Esophagus (tissue), 2 donors: Measurements from ENCODE around the gene PKP1. TPM values are rescaled to one million over a fixed set of nuclear protein-coding genes. Genes with fewer than 3 reads are reported as not detected.

Experiments used
- H3K27ac ChIP-seq, 2 donors: one replicate each; pipeline ENCODE4 v1.5.1; 2013; ENCODE audit warnings: low read depth in 2 of 2, mild to moderate bottlenecking in 2 of 2, inconsistent platforms in 1 of 2, low read length in 1 of 2, moderate library complexity in 1 of 2
- H3K27me3 ChIP-seq, 2 donors: one replicate each; pipeline ENCODE4 v1.6.1; 2013; ENCODE audit warnings: low read length in 2 of 2, control low read depth in 1 of 2, mild to moderate bottlenecking in 1 of 2; ENCODE audit not compliant: insufficient read depth in 2 of 2, control insufficient read depth in 1 of 2
- H3K36me3 ChIP-seq, 2 donors: one replicate each; pipeline ENCODE4 v1.6.1; 2013; ENCODE audit warnings: low read length in 1 of 2; ENCODE audit not compliant: control insufficient read depth in 2 of 2, insufficient read depth in 2 of 2
- H3K4me1 ChIP-seq, 2 donors: one replicate each; pipeline ENCODE4 v1.6.1; 2013; ENCODE audit warnings: low read length in 1 of 2; ENCODE audit not compliant: control insufficient read depth in 2 of 2, insufficient read depth in 2 of 2
- H3K4me3 ChIP-seq, 2 donors: one replicate each; pipeline ENCODE4 v1.5.1; 2013; ENCODE audit warnings: low read length in 2 of 2, mild to moderate bottlenecking in 2 of 2, low read depth in 1 of 2, moderate library complexity in 1 of 2
- H3K9me3 ChIP-seq, 2 donors: one replicate each; pipeline ENCODE4 v1.6.1; 2013; ENCODE audit warnings: mild to moderate bottlenecking in 2 of 2, low read depth in 1 of 2, low read length in 1 of 2, moderate library complexity in 1 of 2; ENCODE audit not compliant: control insufficient read depth in 2 of 2, insufficient read depth in 1 of 2
- WGBS, 2 donors: extraction: QIAGEN DNeasy Blood & Tissue Kit; methylation state at CpG; one replicate each; pipeline ENCODE4 v1.1.7; 2013; 5-methylcytosine and 5-hydroxymethylcytosine counted together
- polyA plus RNA-seq, 2 donors: library from polyadenylated mRNA; stranded (reverse); fragments of 200-250 nt; gene quantifications; one replicate each; pipeline ENCODE4 v1.2.3, GENCODE V29; 2013
- donor health status: healthy with polysubstance abuse.
- donor health status: Bipolar disorder and iron deficiency.

The PKP1 gene
- polyA plus RNA-seq, 2 donors = 124 to 282 TPM

GRCh38 chr1:201260236-201260590 lies 23.1 kb upstream of the PKP1 start:
- Histone ChIP-seq H3K27me3 (no peaks in the 10 kb centered on the region), H3K27ac (peak overlapping the region; percentile 82 to 90), H3K4me1 (peaks cover 8 to 20% of the 10 kb centered on the region in 2 donors), H3K36me3 (no peaks in the 10 kb centered on the region), H3K9me3 (no peaks in the 10 kb centered on the region), H3K4me3 (peak overlapping the region; percentile 7 to 27)
- WGBS, 2 donors = 17 to 21% methylated on average over 11 of the region's 11 CpGs

- H3K9me3 ChIP-seq = no peaks in the 10 kb centered on the region
- H3K27me3 ChIP-seq = no peaks in the 10 kb centered on the region
- H3K4me3 ChIP-seq = no peak overlapping the region
- peak overlapping the region; percentile 82 to 90 for H3K27ac ChIP-seq
- H3K36me3 ChIP-seq = no peaks in the 10 kb centered on the region
- 62 to 82% methylated on average over 8 of the region's 8 CpGs for WGBS, 2 donors
- peaks cover 8 to 20% of the 10 kb centered on the region in 2 donors for H3K4me1 ChIP-seq
Measured at GRCh38 chr1:201260648-201261311, 22.5 kb upstream of the PKP1 start.

GRCh38 chr1:201261771-201262547 lies 21.3 kb upstream of the PKP1 start:
- H3K9me3 ChIP-seq = no peaks in the 10 kb centered on the region
- H3K4me1 ChIP-seq = peaks cover 8 to 20% of the 10 kb centered on the region in 2 donors
- H3K4me3 ChIP-seq = no peak overlapping the region
- H3K27ac ChIP-seq = peak overlapping the region in 1 of 2 donors; percentile 82
- H3K36me3 ChIP-seq = no peaks in the 10 kb centered on the region
- 80 to 86% methylated on average over 8 of the region's 8 CpGs for WGBS, 2 donors
- no peaks in the 10 kb centered on the region for H3K27me3 ChIP-seq

DNA sequence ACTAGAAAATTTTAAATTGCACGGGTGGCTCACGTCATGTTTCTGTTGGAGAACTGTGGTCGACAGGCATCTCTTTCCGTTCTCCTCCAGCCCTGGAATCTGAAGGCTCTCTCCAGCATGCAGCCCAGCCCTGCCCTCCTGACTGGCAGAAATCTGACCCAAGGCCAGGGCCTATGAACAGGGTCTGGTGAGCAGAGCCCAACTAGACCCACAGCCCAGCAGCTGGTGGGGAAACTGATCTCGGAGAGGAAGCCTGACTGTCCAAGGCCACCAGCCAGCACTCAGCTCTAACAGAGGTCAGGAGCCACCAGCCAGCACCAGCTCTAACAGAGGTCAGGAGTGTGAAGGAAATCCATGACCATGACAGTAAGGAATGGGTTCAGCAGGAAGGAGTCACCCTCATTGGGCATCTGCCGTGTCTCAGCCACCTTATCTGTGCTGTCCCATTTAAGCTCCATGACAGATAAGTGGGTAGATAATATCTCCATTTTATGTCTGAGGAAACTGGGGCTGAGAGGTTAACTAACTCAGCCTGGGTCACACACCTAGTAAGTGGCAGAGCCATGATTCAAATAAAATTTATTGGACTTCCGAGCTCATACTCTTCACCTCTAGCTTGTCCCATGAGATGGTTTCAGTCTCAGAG lies 20.2 kb upstream of the PKP1 start:
- H3K36me3 ChIP-seq = no peaks in the 10 kb centered on the region
- 90 to 92% methylated on average over 7 of the region's 7 CpGs for WGBS, 2 donors
- no peaks in the 10 kb centered on the region for H3K9me3 ChIP-seq
- no peaks in the 10 kb centered on the region for H3K27me3 ChIP-seq
- no peak overlapping the region for H3K27ac ChIP-seq
- H3K4me1 ChIP-seq = peaks cover 8 to 20% of the 10 kb centered on the region in 2 donors
- H3K4me3 ChIP-seq = no peak overlapping the region

DNA sequence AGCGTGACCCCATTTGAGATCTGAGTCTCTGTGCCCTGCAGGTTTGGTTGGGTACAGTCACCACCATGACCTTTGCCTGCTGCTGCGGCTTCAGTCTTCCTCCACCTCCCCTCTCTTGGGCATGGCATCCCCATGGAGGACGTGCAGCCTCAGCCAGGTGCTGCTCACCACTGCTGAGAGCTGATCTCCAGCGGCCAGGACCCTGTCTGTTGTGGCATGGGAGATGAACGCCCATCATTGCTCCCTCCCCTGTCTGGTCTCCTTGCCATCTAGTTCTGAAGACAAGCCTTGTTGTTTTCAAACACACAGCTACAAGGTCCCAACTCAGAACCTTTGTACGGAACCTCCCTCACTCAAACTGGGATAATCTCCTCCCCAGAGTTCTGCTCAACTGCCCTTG lies 19.2 kb upstream of the PKP1 start:
- H3K4me3 ChIP-seq = no peak overlapping the region
- H3K9me3 ChIP-seq = no peaks in the 10 kb centered on the region
- peaks cover 5 to 27% of the 10 kb centered on the region in 2 donors for H3K4me1 ChIP-seq
- H3K27ac ChIP-seq = no peak overlapping the region
- 90 to 92% methylated on average over 6 of the region's 6 CpGs for WGBS, 2 donors
- H3K36me3 ChIP-seq = no peaks in the 10 kb centered on the region
- no peaks in the 10 kb centered on the region for H3K27me3 ChIP-seq

DNA sequence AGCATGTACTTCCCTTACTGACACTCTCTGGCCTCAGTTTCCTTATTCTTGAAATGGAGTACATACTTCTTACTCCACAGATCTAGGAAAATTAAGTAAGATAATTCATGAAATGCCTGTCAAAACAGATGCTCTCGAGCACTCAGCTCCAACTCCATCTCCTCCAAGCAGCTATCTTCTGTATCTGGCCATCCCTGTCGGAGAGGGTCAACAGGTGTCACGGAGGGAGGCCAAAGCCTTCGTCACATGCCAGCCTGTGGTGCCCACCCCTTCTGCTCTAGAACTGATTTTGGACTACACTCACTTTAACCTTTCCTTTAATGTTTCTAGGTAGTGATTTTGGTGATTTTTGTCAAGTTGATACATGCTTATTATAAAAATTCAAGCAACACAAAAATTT lies 18.8 kb upstream of the PKP1 start:
- Histone ChIP-seq H3K36me3 (no peaks in the 10 kb centered on the region), H3K27ac (no peak overlapping the region), H3K4me3 (no peak overlapping the region), H3K9me3 (no peaks in the 10 kb centered on the region), H3K4me1 (peaks cover 4 to 26% of the 10 kb centered on the region in 2 donors), H3K27me3 (no peaks in the 10 kb centered on the region)
- WGBS, 2 donors = 87 to 91% methylated on average over 4 of the region's 4 CpGs

DNA sequence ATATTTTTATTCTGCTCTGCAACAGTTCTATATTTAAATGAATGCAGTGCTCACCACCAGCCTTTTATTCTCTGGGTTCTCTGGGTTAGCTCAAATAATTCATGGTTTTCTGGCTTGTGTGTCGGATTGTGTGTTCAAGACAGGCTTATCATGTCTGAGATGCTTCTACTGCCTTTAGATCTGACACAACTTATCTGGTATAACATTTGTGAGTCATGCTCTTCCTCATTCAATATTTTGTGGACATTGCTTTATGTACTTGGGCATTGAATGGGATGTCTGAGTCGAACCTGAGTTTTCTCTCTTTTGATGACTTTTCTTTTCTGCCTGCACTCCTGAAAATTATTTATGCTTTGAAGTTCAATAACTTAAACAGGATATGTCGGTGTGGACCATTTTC lies 17.6 kb upstream of the PKP1 start:
- Histone ChIP-seq H3K4me3 (no peak overlapping the region), H3K27ac (no peak overlapping the region), H3K9me3 (no peaks in the 10 kb centered on the region), H3K4me1 (peaks cover 4 to 23% of the 10 kb centered on the region in 2 donors), H3K27me3 (no peaks in the 10 kb centered on the region), H3K36me3 (no peaks in the 10 kb centered on the region)
- WGBS, 2 donors = 56 to 63% methylated on average over 3 of the region's 3 CpGs

DNA sequence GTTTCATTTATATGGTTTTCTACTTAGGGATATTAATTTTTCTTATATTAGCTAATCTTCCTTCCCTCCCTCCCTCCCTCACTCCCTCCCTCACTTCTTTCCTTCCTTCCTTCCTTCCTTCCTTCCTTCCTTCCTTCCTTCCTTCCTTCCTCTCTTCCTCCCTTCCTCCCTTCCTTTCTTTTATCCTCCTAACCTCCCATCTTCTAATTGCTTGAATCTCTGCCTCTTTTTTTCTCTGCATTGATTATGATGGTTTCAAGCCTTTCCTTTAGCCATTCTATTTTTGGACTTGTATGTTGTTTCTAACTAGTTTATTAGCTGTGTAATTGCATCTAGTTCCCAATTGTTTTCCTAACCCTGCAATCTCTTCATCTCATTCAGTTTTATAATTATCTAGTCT lies 17.0 kb upstream of the PKP1 start:
- H3K36me3 ChIP-seq = no peaks in the 10 kb centered on the region
- H3K4me3 ChIP-seq = no peak overlapping the region
- H3K9me3 ChIP-seq = no peaks in the 10 kb centered on the region
- peaks cover 5 to 22% of the 10 kb centered on the region in 2 donors for H3K4me1 ChIP-seq
- H3K27me3 ChIP-seq = no peaks in the 10 kb centered on the region
- H3K27ac ChIP-seq = peak overlapping the region in 1 of 2 donors; percentile 72

DNA sequence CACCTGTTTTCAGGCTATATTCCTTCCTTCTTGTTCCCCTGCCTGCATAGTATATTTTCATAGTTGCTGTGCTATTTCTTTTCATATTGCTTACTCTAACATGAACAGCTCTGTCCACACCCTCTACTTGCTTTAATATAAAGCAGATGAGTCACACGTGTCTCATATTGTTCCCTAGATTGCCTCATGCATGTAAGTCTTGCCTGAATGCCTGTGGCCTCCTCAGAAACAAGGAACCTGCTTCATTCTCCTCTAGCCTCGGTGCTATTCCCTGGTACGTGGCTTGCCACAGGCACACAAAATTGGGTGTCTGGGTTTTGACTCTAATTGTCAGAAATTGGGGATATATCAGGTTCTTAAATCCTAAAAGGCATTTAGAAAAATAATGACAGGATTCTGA lies 16.5 kb upstream of the PKP1 start:
- no peaks in the 10 kb centered on the region for H3K9me3 ChIP-seq
- no peaks in the 10 kb centered on the region for H3K27me3 ChIP-seq
- H3K4me3 ChIP-seq = no peak overlapping the region
- 37 to 38% methylated on average over 3 of the region's 3 CpGs for WGBS, 2 donors
- peaks cover 3 to 18% of the 10 kb centered on the region in 2 donors for H3K4me1 ChIP-seq
- no peaks in the 10 kb centered on the region for H3K36me3 ChIP-seq
- peak overlapping the region; percentile 72 to 75 for H3K27ac ChIP-seq
